ENCODE measurements around the gene CASP8.

CASP8 gene

GRCh38 chr2:201260302-201260800, at the start of gene CASP8:
TSS of gene CASP8 (plus strand) at chr2:201260536. CDS start at chr2:201266487, 5,951 bp downstream.
- no peak within 1 kb of the TSS for H3K9ac ChIP-seq (ENCODE audit: low read depth, low read length)
- H3K36me3 ChIP-seq (ENCODE audit: control insufficient read depth, insufficient read depth, low read length) = no peaks in the 10 kb centered on the region
- no peaks in the 10 kb centered on the region for H3K27me3 ChIP-seq (ENCODE audit: control insufficient read depth, insufficient read depth, low read length)
- H3K9me3 ChIP-seq (ENCODE audit: control insufficient read depth, insufficient read depth, low read length) = no peaks in the 10 kb centered on the region
- no peak within 1 kb of the TSS for H3K4me3 ChIP-seq (ENCODE audit: low read depth, low read length)
- H3K4me1 ChIP-seq (ENCODE audit: control insufficient read depth, insufficient read depth, low read length) = peaks cover 14% of the 10 kb centered on the region

- Histone ChIP-seq H3K4me1 (ENCODE audit: control insufficient read depth, insufficient read depth, low read length) (peaks cover 9% of the 10 kb centered on the region), H3K9ac (ENCODE audit: low read depth, low read length) (no peak overlapping the region), H3K27me3 (ENCODE audit: control insufficient read depth, insufficient read depth, low read length) (no peaks in the 10 kb centered on the region), H3K36me3 (ENCODE audit: control insufficient read depth, insufficient read depth, low read length) (no peaks in the 10 kb centered on the region), H3K4me3 (ENCODE audit: low read depth, low read length) (no peak overlapping the region), H3K9me3 (ENCODE audit: control insufficient read depth, insufficient read depth, low read length) (no peaks in the 10 kb centered on the region)
These were observed 44.4 kb upstream of the CASP8 start for GRCh38 chr2:201215963-201216362.

GRCh38 chr2:201216918-201217317, 43.4 kb upstream of the CASP8 start:
- H3K4me3 ChIP-seq (ENCODE audit: low read depth, low read length) = no peak overlapping the region
- H3K36me3 ChIP-seq (ENCODE audit: control insufficient read depth, insufficient read depth, low read length) = no peaks in the 10 kb centered on the region
- H3K9ac ChIP-seq (ENCODE audit: low read depth, low read length) = no peak overlapping the region
- H3K4me1 ChIP-seq (ENCODE audit: control insufficient read depth, insufficient read depth, low read length) = peaks cover 9% of the 10 kb centered on the region
- no peaks in the 10 kb centered on the region for H3K9me3 ChIP-seq (ENCODE audit: control insufficient read depth, insufficient read depth, low read length)
- H3K27me3 ChIP-seq (ENCODE audit: control insufficient read depth, insufficient read depth, low read length) = no peaks in the 10 kb centered on the region

- Histone ChIP-seq H3K4me1 (ENCODE audit: control insufficient read depth, insufficient read depth, low read length) (peaks cover 9% of the 10 kb centered on the region), H3K9me3 (ENCODE audit: control insufficient read depth, insufficient read depth, low read length) (no peaks in the 10 kb centered on the region), H3K9ac (ENCODE audit: low read depth, low read length) (no peak overlapping the region), H3K4me3 (ENCODE audit: low read depth, low read length) (no peak overlapping the region), H3K36me3 (ENCODE audit: control insufficient read depth, insufficient read depth, low read length) (no peaks in the 10 kb centered on the region), H3K27me3 (ENCODE audit: control insufficient read depth, insufficient read depth, low read length) (no peaks in the 10 kb centered on the region)
These were observed 41.6 kb upstream of the CASP8 start for GRCh38 chr2:201218780-201219179.

GRCh38 chr2:201219328-201220096, 40.8 kb upstream of the CASP8 start:
- H3K4me1 ChIP-seq (ENCODE audit: control insufficient read depth, insufficient read depth, low read length) = peaks cover 9% of the 10 kb centered on the region
- H3K27me3 ChIP-seq (ENCODE audit: control insufficient read depth, insufficient read depth, low read length) = no peaks in the 10 kb centered on the region
- H3K9ac ChIP-seq (ENCODE audit: low read depth, low read length) = no peak overlapping the region
- no peak overlapping the region for H3K4me3 ChIP-seq (ENCODE audit: low read depth, low read length)
- no peaks in the 10 kb centered on the region for H3K9me3 ChIP-seq (ENCODE audit: control insufficient read depth, insufficient read depth, low read length)
- H3K36me3 ChIP-seq (ENCODE audit: control insufficient read depth, insufficient read depth, low read length) = no peaks in the 10 kb centered on the region

GRCh38 chr2:201220102-201220570, 40.2 kb upstream of the CASP8 start:
- no peak overlapping the region for H3K4me3 ChIP-seq (ENCODE audit: low read depth, low read length)
- H3K36me3 ChIP-seq (ENCODE audit: control insufficient read depth, insufficient read depth, low read length) = no peaks in the 10 kb centered on the region
- peak overlapping the region; percentile 9 for H3K9ac ChIP-seq (ENCODE audit: low read depth, low read length)
- no peaks in the 10 kb centered on the region for H3K9me3 ChIP-seq (ENCODE audit: control insufficient read depth, insufficient read depth, low read length)
- peaks cover 9% of the 10 kb centered on the region for H3K4me1 ChIP-seq (ENCODE audit: control insufficient read depth, insufficient read depth, low read length)
- H3K27me3 ChIP-seq (ENCODE audit: control insufficient read depth, insufficient read depth, low read length) = no peaks in the 10 kb centered on the region

- no peaks in the 10 kb centered on the region for H3K9me3 ChIP-seq (ENCODE audit: control insufficient read depth, insufficient read depth, low read length)
- peaks cover 9% of the 10 kb centered on the region for H3K4me1 ChIP-seq (ENCODE audit: control insufficient read depth, insufficient read depth, low read length)
- no peaks in the 10 kb centered on the region for H3K27me3 ChIP-seq (ENCODE audit: control insufficient read depth, insufficient read depth, low read length)
- no peak overlapping the region for H3K9ac ChIP-seq (ENCODE audit: low read depth, low read length)
- no peak overlapping the region for H3K4me3 ChIP-seq (ENCODE audit: low read depth, low read length)
- no peaks in the 10 kb centered on the region for H3K36me3 ChIP-seq (ENCODE audit: control insufficient read depth, insufficient read depth, low read length)
These were observed 37.0 kb upstream of the CASP8 start for GRCh38 chr2:201223089-201224073.

- Histone ChIP-seq H3K9ac (ENCODE audit: low read depth, low read length) (no peak overlapping the region), H3K4me3 (ENCODE audit: low read depth, low read length) (no peak overlapping the region), H3K4me1 (ENCODE audit: control insufficient read depth, insufficient read depth, low read length) (peaks cover 7% of the 10 kb centered on the region)
These were observed 31.9 kb upstream of the CASP8 start for GRCh38 chr2:201228271-201228911.

GRCh38 chr2:201228912-201229290, 31.4 kb upstream of the CASP8 start:
- Histone ChIP-seq H3K4me1 (ENCODE audit: control insufficient read depth, insufficient read depth, low read length) (peaks cover 7% of the 10 kb centered on the region), H3K27me3 (ENCODE audit: control insufficient read depth, insufficient read depth, low read length) (no peaks in the 10 kb centered on the region), H3K36me3 (ENCODE audit: control insufficient read depth, insufficient read depth, low read length) (no peaks in the 10 kb centered on the region), H3K9me3 (ENCODE audit: control insufficient read depth, insufficient read depth, low read length) (no peaks in the 10 kb centered on the region), H3K4me3 (ENCODE audit: low read depth, low read length) (no peak overlapping the region), H3K9ac (ENCODE audit: low read depth, low read length) (no peak overlapping the region)

More at GRCh38 chr2:201228271-201228911, 31.9 kb upstream of the CASP8 start:
- Histone ChIP-seq H3K27me3 (ENCODE audit: control insufficient read depth, insufficient read depth, low read length) (no peaks in the 10 kb centered on the region), H3K9me3 (ENCODE audit: control insufficient read depth, insufficient read depth, low read length) (no peaks in the 10 kb centered on the region), H3K36me3 (ENCODE audit: control insufficient read depth, insufficient read depth, low read length) (no peaks in the 10 kb centered on the region)

GRCh38 chr2:201231781-201232466, 28.4 kb upstream of the CASP8 start:
- Histone ChIP-seq H3K9ac (ENCODE audit: low read depth, low read length) (no peak overlapping the region), H3K4me1 (ENCODE audit: control insufficient read depth, insufficient read depth, low read length) (peaks cover 7% of the 10 kb centered on the region), H3K9me3 (ENCODE audit: control insufficient read depth, insufficient read depth, low read length) (no peaks in the 10 kb centered on the region)

GRCh38 chr2:201232467-201232815, 27.9 kb upstream of the CASP8 start:
- Histone ChIP-seq H3K9ac (ENCODE audit: low read depth, low read length) (no peak overlapping the region), H3K4me3 (ENCODE audit: low read depth, low read length) (no peak overlapping the region), H3K9me3 (ENCODE audit: control insufficient read depth, insufficient read depth, low read length) (no peaks in the 10 kb centered on the region), H3K36me3 (ENCODE audit: control insufficient read depth, insufficient read depth, low read length) (no peaks in the 10 kb centered on the region), H3K4me1 (ENCODE audit: control insufficient read depth, insufficient read depth, low read length) (peaks cover 7% of the 10 kb centered on the region), H3K27me3 (ENCODE audit: control insufficient read depth, insufficient read depth, low read length) (no peaks in the 10 kb centered on the region)

More at GRCh38 chr2:201231781-201232466, 28.4 kb upstream of the CASP8 start:
- Histone ChIP-seq H3K27me3 (ENCODE audit: control insufficient read depth, insufficient read depth, low read length) (no peaks in the 10 kb centered on the region), H3K36me3 (ENCODE audit: control insufficient read depth, insufficient read depth, low read length) (no peaks in the 10 kb centered on the region), H3K4me3 (ENCODE audit: low read depth, low read length) (peak overlapping the region; percentile 19)
